Measurements from ENCODE around the gene HPS3.

DNA sequence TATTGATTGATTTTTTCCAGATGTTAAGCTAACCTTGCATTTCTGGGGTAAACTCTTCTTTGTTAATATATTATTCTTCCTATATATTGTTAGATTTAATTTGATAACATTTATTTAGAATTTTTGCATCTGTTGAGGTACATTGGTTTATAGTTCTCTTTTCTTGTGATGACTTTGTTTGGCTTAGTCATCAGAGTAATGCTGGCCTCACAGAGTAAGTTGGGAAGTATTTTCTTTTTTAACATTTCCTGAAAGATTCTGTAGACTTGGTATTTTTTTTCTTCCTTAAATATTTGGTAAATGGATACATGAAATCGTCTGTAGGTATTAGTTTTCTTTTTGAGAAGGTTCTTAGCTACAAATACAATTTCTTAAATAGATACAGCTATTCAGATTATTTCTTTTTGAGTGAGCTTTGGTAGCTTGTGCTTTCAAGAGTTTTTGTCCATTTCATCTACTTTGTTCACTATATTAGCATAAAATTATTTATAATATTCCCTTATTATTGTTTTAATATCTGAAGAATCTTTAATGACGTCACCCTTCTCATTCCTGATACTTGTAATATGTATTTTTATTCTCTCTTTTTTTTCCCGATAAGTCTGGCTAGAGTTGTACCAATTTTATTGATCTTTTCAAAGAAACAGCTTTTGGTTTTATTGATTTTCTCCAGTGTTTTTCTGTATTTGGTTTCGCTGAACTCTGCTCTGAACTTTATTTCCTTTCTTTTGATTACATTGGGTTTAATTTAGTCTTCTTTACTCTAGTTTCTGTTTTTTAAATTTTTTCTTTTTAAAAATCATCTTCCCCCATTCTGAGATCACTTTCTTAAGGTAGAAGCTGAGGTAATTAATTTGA, 6.5 kb upstream of the HPS3 start:
- TF ChIP-seq CTCF (conservative IDR thresholded peaks at IDR 0.05; ENCODE audit: low read depth, low read length), result no peak
- no peak for TF ChIP-seq EZH2 (IDR thresholded peaks at IDR 0.05; ENCODE audit: low read length, unreplicated experiment)

Data from PC-3 (cell line).